ENCODE results near the gene DNM2.

Gene DNM2

DNA sequence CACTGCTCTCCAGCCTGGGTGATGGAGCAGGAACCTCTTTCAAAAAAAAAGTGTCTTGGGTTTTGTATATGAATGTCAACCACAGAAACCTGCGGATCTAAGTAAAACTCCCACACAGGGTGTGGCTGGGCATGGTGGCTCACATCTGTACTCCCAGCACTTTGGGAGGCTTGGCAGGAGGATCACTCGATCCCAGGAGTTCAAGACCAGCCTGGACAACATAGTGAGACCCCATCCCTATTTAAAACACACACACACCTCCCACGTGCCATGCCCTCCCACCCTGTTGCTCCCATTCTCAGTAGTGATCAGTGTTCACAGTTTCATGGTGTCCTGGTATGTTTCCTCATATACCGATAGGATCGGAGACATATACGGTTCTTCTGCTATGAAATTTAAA, 109.0 kb downstream of the DNM2 start:
- no peak for DNase-seq (ENCODE audit: low read depth)
- no peak overlapping the region for H3K4me3 ChIP-seq (ENCODE audit: low read depth, low read length)
- TF ChIP-seq, protein P1, sequence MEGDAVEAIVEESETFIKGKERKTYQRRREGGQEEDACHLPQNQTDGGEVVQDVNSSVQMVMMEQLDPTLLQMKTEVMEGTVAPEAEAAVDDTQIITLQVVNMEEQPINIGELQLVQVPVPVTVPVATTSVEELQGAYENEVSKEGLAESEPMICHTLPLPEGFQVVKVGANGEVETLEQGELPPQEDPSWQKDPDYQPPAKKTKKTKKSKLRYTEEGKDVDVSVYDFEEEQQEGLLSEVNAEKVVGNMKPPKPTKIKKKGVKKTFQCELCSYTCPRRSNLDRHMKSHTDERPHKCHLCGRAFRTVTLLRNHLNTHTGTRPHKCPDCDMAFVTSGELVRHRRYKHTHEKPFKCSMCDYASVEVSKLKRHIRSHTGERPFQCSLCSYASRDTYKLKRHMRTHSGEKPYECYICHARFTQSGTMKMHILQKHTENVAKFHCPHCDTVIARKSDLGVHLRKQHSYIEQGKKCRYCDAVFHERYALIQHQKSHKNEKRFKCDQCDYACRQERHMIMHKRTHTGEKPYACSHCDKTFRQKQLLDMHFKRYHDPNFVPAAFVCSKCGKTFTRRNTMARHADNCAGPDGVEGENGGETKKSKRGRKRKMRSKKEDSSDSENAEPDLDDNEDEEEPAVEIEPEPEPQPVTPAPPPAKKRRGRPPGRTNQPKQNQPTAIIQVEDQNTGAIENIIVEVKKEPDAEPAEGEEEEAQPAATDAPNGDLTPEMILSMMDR (IDR thresholded peaks at IDR 0.05; ENCODE audit: low read depth, low read length): no peak
- no peak for TF ChIP-seq MYC (IDR thresholded peaks at IDR 0.05; ENCODE audit: low read depth, low read length)

DNA sequence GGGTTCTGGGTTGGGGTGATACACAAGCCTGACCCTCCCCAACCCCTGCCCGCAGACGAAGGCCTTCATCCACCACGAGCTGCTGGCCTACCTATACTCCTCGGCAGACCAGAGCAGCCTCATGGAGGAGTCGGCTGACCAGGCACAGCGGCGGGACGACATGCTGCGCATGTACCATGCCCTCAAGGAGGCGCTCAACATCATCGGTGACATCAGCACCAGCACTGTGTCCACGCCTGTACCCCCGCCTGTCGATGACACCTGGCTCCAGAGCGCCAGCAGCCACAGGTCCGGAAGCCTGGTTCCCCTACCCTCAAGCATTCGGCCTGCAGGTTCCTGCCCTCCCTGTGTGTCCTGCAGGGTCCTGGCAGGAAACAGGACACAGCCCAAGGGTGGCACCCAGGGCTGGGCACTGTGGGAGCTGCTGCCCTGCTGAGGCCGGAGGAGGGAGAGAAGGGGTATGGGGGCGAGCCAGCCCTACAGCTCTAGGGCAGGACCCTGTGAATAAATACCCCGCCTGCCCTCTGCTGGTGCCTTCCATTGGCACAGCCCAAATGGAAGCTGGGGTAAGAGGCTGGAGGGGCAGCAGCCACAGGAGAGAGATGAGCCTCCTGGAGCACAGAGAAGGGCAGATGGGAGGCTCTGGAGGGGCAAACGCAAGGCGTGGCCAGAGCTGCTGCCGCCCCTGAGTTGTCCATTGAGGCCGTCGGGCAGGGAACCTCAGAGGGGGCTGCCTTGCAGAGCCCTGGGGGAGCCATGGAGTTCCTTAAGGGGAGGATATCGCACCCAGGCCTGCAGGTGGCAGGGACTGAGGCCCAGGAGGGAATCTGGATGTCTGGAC, 111.3 kb downstream of the DNM2 start:
- H3K4me3 ChIP-seq (ENCODE audit: low read depth, low read length): no peak overlapping the region
- DNase-seq (ENCODE audit: low read depth): peak; percentile 41
- TF ChIP-seq, protein P2, sequence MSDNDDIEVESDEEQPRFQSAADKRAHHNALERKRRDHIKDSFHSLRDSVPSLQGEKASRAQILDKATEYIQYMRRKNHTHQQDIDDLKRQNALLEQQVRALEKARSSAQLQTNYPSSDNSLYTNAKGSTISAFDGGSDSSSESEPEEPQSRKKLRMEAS (IDR thresholded peaks at IDR 0.05; ENCODE audit: low read depth, low read length): no peak
- TF ChIP-seq, protein P1 (IDR thresholded peaks at IDR 0.05; ENCODE audit: low read depth, low read length): no peak
- TF ChIP-seq MYC (IDR thresholded peaks at IDR 0.05; ENCODE audit: low read depth, low read length) (no peak), POLR2A (IDR thresholded peaks at IDR 0.05; ENCODE audit: extremely low read depth, insufficient read length) (no peak)

DNA sequence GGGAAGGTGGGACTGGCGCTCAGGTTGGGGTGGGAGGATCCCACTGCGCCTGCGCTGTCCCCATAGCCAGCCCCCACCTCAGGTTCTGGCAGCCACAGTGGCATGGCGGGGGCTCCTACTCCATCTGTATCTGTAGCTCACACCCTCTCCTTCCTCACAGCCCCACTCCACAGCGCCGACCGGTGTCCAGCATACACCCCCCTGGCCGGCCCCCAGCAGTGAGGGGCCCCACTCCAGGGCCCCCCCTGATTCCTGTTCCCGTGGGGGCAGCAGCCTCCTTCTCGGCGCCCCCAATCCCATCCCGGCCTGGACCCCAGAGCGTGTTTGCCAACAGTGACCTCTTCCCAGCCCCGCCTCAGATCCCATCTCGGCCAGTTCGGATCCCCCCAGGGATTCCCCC, 112.1 kb downstream of the DNM2 start:
- TF ChIP-seq MYC (IDR thresholded peaks at IDR 0.05; ENCODE audit: low read depth, low read length): no peak
- TF ChIP-seq POLR2A (IDR thresholded peaks at IDR 0.05; ENCODE audit: extremely low read depth, insufficient read length): no peak
- TF ChIP-seq, protein P2 (IDR thresholded peaks at IDR 0.05; ENCODE audit: low read depth, low read length): no peak
- TF ChIP-seq, protein P1 (IDR thresholded peaks at IDR 0.05; ENCODE audit: low read depth, low read length): no peak
- H3K4me3 ChIP-seq (ENCODE audit: low read depth, low read length): no peak overlapping the region
- no peak for DNase-seq (ENCODE audit: low read depth)

DNA sequence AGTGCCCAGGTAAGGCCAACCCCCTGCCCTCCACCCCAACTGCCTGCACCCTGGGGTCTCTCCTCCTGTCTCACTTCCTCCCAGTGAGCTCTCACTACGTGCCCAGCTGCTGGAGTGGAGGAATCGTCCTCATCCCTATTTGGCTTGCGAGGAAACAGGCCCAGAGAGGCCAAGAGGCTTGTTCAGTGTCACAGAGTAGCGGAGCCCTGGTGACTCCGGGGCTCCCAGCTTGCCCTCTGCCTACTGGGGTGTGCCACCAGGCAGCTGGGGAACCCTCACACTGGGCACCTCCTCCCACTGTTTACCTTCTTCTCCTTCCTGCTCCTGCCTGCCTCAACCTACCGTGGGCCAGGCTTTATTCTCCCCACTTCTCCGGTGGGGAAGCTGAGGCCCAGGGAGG, 112.5 kb downstream of the DNM2 start:
- TF ChIP-seq, protein P1 (IDR thresholded peaks at IDR 0.05; ENCODE audit: low read depth, low read length): no peak
- TF ChIP-seq MYC (IDR thresholded peaks at IDR 0.05; ENCODE audit: low read depth, low read length) (no peak), POLR2A (IDR thresholded peaks at IDR 0.05; ENCODE audit: extremely low read depth, insufficient read length) (no peak)
- TF ChIP-seq, protein P2 (IDR thresholded peaks at IDR 0.05; ENCODE audit: low read depth, low read length): no peak
- no peak for DNase-seq (ENCODE audit: low read depth)
- no peak overlapping the region for H3K4me3 ChIP-seq (ENCODE audit: low read depth, low read length)

DNA sequence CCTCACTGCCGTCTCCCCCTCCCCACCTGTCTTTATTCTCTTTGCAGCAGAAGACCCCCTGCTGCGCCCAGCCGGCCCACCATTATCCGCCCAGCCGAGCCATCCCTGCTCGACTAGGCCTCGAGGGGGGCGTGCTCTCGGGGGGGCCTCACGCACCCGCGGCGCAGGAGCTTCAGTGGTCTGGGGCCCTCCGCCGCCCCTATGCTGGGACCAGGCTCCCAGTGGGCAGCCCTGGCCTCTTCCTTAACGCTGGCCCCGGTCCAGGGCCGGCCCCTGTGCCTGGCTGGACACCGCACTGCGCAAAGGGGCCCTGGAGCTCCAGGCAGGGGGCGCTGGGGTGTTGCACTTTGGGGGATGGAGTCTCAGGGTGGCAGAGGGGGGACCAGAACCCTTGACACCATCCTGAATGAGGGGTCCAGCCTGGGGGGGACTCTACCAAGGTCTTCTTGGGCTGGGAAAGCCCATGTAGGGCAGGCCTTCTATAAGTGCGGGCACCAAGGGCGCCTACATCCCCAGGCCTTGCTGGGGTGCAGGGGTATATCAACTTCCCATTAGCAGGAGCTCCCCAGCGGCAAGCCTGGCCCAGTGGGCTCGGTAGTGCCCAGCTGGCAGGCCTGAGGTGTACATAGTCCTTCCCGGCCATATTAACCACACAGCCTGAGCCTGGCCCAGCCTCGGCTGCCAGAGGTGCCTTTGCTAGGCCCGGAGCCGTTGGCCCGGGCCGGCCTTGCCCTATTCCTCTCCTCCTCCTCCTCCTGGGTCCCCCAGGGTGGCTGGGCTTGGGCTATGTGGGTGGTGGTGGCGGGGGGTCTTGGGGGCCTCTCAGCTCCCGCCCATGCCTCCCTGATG, 113.3 kb downstream of the DNM2 start:
- no peak for DNase-seq (ENCODE audit: low read depth)
- no peak overlapping the region for H3K4me3 ChIP-seq (ENCODE audit: low read depth, low read length)
- no peak for TF ChIP-seq MYC (IDR thresholded peaks at IDR 0.05; ENCODE audit: low read depth, low read length)
- TF ChIP-seq POLR2A (IDR thresholded peaks at IDR 0.05; ENCODE audit: extremely low read depth, insufficient read length): no peak
- TF ChIP-seq, protein P1 (IDR thresholded peaks at IDR 0.05; ENCODE audit: low read depth, low read length): no peak
- TF ChIP-seq, protein P2 (IDR thresholded peaks at IDR 0.05; ENCODE audit: low read depth, low read length): no peak
